Neuronal stem cell (in vitro differentiated cells): Measurements from ENCODE around the gene NEU3.
A peak's percentile ranks its signal among the peaks of the same experiment; 100 is the strongest.

Source experiments
- DNase-seq: peaks from one replicate; pipeline ENCODE4 v3.0.0-alpha.2; 2013; ENCODE audit warnings: low spot score
- H2AFZ ChIP-seq: one replicate; pipeline ENCODE4 v1.6.1; 2013; ENCODE audit warnings: mild to moderate bottlenecking, low read length, inconsistent platforms
- H2AK5ac ChIP-seq: 2 replicates; pipeline ENCODE4 v1.6.1; 2013; ENCODE audit warnings: low read depth, mild to moderate bottlenecking, inconsistent platforms, low read length, moderate library complexity, mixed read lengths
- H2BK120ac ChIP-seq: 2 replicates; pipeline ENCODE4 v1.6.1; 2013; ENCODE audit warnings: low read depth, mild to moderate bottlenecking, inconsistent platforms, low read length, moderate library complexity, mixed read lengths
- H2BK12ac ChIP-seq: one replicate; pipeline ENCODE4 v1.6.1; 2013; ENCODE audit warnings: low read length, inconsistent platforms
- H2BK15ac ChIP-seq: 2 replicates; pipeline ENCODE4 v1.6.1; 2013; ENCODE audit warnings: mild to moderate bottlenecking, low read length, inconsistent platforms, mixed read lengths
- H2BK5ac ChIP-seq: one replicate; pipeline ENCODE4 v1.6.1; 2013; ENCODE audit warnings: inconsistent platforms, mild to moderate bottlenecking, low read length, moderate library complexity
- H3K14ac ChIP-seq: one replicate; pipeline ENCODE4 v1.6.1; 2013; ENCODE audit warnings: low read length, inconsistent platforms
- H3K18ac ChIP-seq: 2 replicates; pipeline ENCODE4 v1.6.1; 2013; ENCODE audit warnings: low read length, inconsistent platforms
- H3K23ac ChIP-seq: 2 replicates; pipeline ENCODE4 v1.6.1; 2013; ENCODE audit warnings: low read depth, mild to moderate bottlenecking, mixed read lengths, low read length, inconsistent platforms; ENCODE audit not compliant: poor library complexity
- H3K27ac ChIP-seq: replicated peaks from 3 replicates; pipeline ENCODE4 v1.5.1; 2013; ENCODE audit warnings: low read length, inconsistent platforms
- H3K27me3 ChIP-seq, 3 experiments: 2 replicates each; pipeline ENCODE4 v1.6.1; 2013; ENCODE audit warnings: low read length in 3 of 3, mild to moderate bottlenecking in 2 of 3, inconsistent platforms in 1 of 3, low read depth in 1 of 3, mixed read lengths in 1 of 3, moderate library complexity in 1 of 3; ENCODE audit not compliant: control insufficient read depth in 3 of 3, insufficient read depth in 3 of 3
- H3K36me3 ChIP-seq, 2 donors: replicated peaks in 1 of 2; 2 replicates each; pipeline ENCODE4 v1.6.1; 2013; ENCODE audit warnings: low read length in 2 of 2; ENCODE audit not compliant: control insufficient read depth in 2 of 2, insufficient read depth in 2 of 2
- H3K4ac ChIP-seq: 2 replicates; pipeline ENCODE4 v1.6.1; 2013; ENCODE audit warnings: inconsistent platforms, mild to moderate bottlenecking, low read length, moderate library complexity
- H3K4me1 ChIP-seq, 2 donors: 1 replicate in 1 of 2; 2 replicates in 1 of 2; pipeline ENCODE4 v1.6.1; 2013; ENCODE audit warnings: low read length in 2 of 2, low read depth in 1 of 2; ENCODE audit not compliant: control insufficient read depth in 2 of 2, insufficient read depth in 1 of 2
- H3K4me2 ChIP-seq: one replicate; pipeline ENCODE4 v1.6.1; 2013; ENCODE audit warnings: mild to moderate bottlenecking, low read length, inconsistent platforms; ENCODE audit not compliant: insufficient read depth, poor library complexity, severe bottlenecking
- H3K4me3 ChIP-seq, 2 donors: 2 replicates each; pipeline ENCODE4 v1.5.1; 2013; ENCODE audit warnings: low read length in 2 of 2, mild to moderate bottlenecking in 2 of 2, inconsistent platforms in 1 of 2, moderate library complexity in 1 of 2
- H3K79me1 ChIP-seq: one replicate; pipeline ENCODE4 v1.6.1; 2013; ENCODE audit warnings: low read depth, mild to moderate bottlenecking, inconsistent platforms, low read length, moderate library complexity
- H3K9ac ChIP-seq: one replicate; pipeline ENCODE4 v1.6.1; 2013; ENCODE audit warnings: mild to moderate bottlenecking, low read depth, low read length, inconsistent platforms; ENCODE audit not compliant: poor library complexity
- H3K9me3 ChIP-seq, 2 donors: replicated peaks in 1 of 2; 2 replicates each; pipeline versions ENCODE3 to v1.6.1; 2013; ENCODE audit warnings: low read length in 2 of 2, mild to moderate bottlenecking in 2 of 2, inconsistent platforms in 1 of 2, low read depth in 1 of 2, mixed read lengths in 1 of 2, moderate library complexity in 1 of 2; ENCODE audit not compliant: control insufficient read depth in 2 of 2, insufficient read depth in 1 of 2
- H4K8ac ChIP-seq: one replicate; pipeline ENCODE4 v1.6.1; 2013; ENCODE audit warnings: low read depth, mild to moderate bottlenecking, inconsistent platforms, low read length, moderate library complexity
- H4K91ac ChIP-seq: one replicate; pipeline ENCODE4 v1.6.1; 2013; ENCODE audit warnings: low read length, low read depth, mild to moderate bottlenecking, inconsistent platforms; ENCODE audit not compliant: poor library complexity
- WGBS, 2 donors: extraction: QIAGEN DNeasy Blood & Tissue Kit; methylation state at CpG; one replicate each; pipeline ENCODE4 v1.1.7; 2013; ENCODE audit warnings: missing lambda C conversion rate in 2 of 2, mixed read lengths in 1 of 2; ENCODE audit not compliant: insufficient read length in 2 of 2, insufficient replicate concordance in 1 of 2; ENCODE audit errors: extremely low coverage in 2 of 2; 5-methylcytosine and 5-hydroxymethylcytosine counted together

The NEU3 gene

DNA sequence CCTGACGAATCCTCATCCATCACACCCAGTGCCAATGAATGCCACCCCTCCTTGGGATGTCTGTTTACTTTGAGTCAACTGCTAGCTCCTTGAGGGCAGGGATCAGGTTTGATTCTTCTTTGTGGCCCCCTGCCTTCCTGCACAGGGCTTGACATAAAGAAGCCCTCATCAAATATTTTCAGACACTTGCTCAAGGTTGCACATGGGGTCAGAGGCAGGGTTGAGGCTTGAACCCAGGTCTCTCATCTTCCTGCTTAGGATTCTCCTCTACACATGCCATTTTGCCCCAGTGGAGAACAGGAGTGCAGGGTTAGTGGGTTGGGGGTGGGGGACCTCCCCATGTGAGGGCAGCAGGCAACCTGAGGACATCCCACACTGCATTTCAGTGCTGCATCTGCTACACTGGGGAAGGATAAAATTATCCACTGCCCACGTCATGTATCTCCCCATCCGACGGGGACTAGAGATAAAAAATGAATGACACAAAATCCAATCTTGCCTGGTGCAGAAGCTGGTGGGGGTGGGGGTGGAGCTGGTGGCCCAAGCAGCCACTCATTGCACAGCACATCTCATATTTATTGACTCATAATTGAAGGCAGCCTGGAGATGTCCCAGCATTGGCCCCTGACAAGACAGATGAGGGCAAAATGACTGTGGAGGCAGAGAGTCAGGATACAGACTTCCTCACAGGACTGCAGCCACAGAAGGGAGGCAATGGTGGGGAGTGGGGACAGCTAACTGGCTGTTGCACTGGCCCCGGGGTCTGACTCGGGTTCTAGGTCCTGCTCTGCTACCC, 41.3 kb downstream of the NEU3 start:
- H3K79me1 ChIP-seq: no peaks in the 10 kb centered on the region
- H3K23ac ChIP-seq: no peak overlapping the region
- no peak overlapping the region for H3K4me2 ChIP-seq
- no peaks in the 10 kb centered on the region for H3K36me3 ChIP-seq
- no peaks in the 10 kb centered on the region for H3K27me3 ChIP-seq
- H3K9me3 ChIP-seq: no peaks in the 10 kb centered on the region
- no peak overlapping the region for H2AFZ ChIP-seq
- H4K91ac ChIP-seq: no peak overlapping the region
- no peak overlapping the region for H3K27ac ChIP-seq
- no CpG with 5 or more reads among the region's 6 CpGs for WGBS, 2 donors
- no peak overlapping the region for H3K4me3 ChIP-seq
- no peak overlapping the region for H2BK15ac ChIP-seq
- no peak overlapping the region for H3K9ac ChIP-seq
- no peak overlapping the region for H3K14ac ChIP-seq
- no peak overlapping the region for H2BK5ac ChIP-seq
- H3K18ac ChIP-seq: no peak overlapping the region
- no peak overlapping the region for H4K8ac ChIP-seq
- H3K4me1 ChIP-seq: no peaks in the 10 kb centered on the region
- no peak overlapping the region for H2BK120ac ChIP-seq
- no peak overlapping the region for H2AK5ac ChIP-seq
- no peak overlapping the region for H2BK12ac ChIP-seq
- no peak overlapping the region for H3K4ac ChIP-seq
- no peak for DNase-seq

DNA sequence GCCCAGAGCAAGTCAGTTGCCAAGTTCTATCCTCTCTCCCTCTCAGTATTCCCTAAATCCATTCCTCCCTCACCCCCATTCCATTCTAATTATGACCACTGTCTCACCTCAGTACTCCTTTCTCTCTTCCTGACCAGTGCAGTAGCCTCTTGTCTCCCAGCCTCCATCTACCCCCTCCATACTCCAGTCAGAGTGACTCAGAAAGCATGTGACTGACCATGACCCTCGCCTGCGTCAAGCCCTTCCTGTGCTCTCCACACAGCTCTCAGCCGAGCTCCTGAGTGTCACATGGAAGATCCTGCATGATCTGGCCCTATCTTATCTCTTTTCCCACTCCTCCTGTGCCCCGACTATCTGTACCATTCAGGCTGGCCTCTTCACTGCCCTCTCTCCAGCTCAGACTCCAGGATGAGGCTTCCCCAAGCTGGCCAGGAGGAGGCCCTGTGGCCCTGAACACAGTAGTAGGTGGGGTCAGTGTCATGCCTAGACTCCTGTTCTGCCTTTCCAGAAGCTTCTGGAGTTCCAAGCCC, 42.6 kb downstream of the NEU3 start:
- H2BK120ac ChIP-seq: no peak overlapping the region
- no peak overlapping the region for H2AK5ac ChIP-seq
- H3K9me3 ChIP-seq: no peaks in the 10 kb centered on the region
- no peak overlapping the region for H3K4me2 ChIP-seq
- H4K8ac ChIP-seq: no peak overlapping the region
- H3K36me3 ChIP-seq: no peaks in the 10 kb centered on the region
- no peak overlapping the region for H3K27ac ChIP-seq
- H2BK15ac ChIP-seq: no peak overlapping the region
- no peak overlapping the region for H3K18ac ChIP-seq
- no CpG with 5 or more reads among the region's 4 CpGs for WGBS, 2 donors
- H3K79me1 ChIP-seq: no peaks in the 10 kb centered on the region
- H4K91ac ChIP-seq: no peak overlapping the region
- H2BK5ac ChIP-seq: no peak overlapping the region
- DNase-seq: no peak
- H3K23ac ChIP-seq: no peak overlapping the region
- peaks cover 0 to 3% of the 10 kb centered on the region in 2 donors for H3K4me1 ChIP-seq
- H3K27me3 ChIP-seq: no peaks in the 10 kb centered on the region
- no peak overlapping the region for H2AFZ ChIP-seq
- H3K14ac ChIP-seq: no peak overlapping the region
- no peak overlapping the region for H3K4ac ChIP-seq
- H3K9ac ChIP-seq: no peak overlapping the region
- H3K4me3 ChIP-seq: no peak overlapping the region
- no peak overlapping the region for H2BK12ac ChIP-seq

DNA sequence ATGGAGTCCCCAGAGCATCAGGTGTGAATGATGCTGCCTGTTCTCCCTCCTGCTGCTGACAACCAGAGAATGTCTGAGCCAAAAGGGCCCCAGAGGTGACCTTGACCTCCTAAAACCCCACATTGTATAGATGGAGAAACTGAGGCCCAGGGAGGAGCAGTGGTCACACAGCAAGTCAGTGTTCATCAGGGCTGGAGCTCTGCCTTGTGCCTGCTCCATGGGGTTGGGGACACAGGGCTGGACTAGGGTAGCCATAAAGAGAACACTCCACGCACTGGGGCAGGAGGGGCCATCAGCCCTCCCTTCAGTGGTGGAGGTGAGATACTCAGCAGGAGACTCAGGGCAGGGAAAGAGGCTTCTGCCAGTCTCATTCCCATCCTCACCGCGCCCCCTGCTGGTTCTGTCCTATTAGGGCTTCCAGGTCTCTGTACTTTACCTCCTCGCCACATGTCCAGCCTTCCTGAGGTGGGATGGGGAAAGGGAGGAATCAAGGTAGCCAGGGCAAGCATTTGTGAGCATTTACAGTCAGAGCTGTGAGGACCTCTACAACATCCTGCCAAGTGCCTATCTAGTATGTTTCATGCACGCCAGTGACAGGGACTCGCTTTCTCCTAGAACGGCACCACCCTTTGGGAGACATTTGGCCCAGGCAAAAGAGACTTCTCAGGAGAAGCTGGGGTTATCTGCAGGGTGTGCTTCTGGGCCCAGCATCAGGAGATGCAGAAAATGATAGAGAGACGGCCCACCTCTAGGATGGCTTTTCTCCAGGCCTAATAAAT, 43.2 kb downstream of the NEU3 start:
- no peak overlapping the region for H3K27ac ChIP-seq

GRCh38 chr11:75032550-75032935, 43.8 kb downstream of the NEU3 start:
- Histone ChIP-seq H2BK120ac (no peak overlapping the region), H3K23ac (no peak overlapping the region), H3K9me3 (no peaks in the 10 kb centered on the region), H2BK5ac (no peak overlapping the region), H3K9ac (no peak overlapping the region), H2BK12ac (no peak overlapping the region), H3K4me3 (no peak overlapping the region), H3K4me2 (no peak overlapping the region), H3K14ac (no peak overlapping the region), H2BK15ac (no peak overlapping the region), H3K18ac (no peak overlapping the region), H3K36me3 (no peaks in the 10 kb centered on the region), H3K27ac (no peak overlapping the region), H2AK5ac (no peak overlapping the region), H2AFZ (no peak overlapping the region), H4K91ac (no peak overlapping the region), H3K27me3 (no peaks in the 10 kb centered on the region), H3K4ac (no peak overlapping the region), H3K79me1 (no peaks in the 10 kb centered on the region), H4K8ac (no peak overlapping the region), H3K4me1 (peaks cover 0 to 3% of the 10 kb centered on the region in 2 donors)
- no CpG with 5 or more reads among the region's 3 CpGs for WGBS, 2 donors
- DNase-seq: no peak

More for the DNA sequence above, 43.2 kb downstream of the NEU3 start:
- no peak overlapping the region for H2BK5ac ChIP-seq
- H3K4me3 ChIP-seq: no peak overlapping the region
- peak overlapping the region; percentile 32 for H3K23ac ChIP-seq
- H3K27me3 ChIP-seq: no peaks in the 10 kb centered on the region
- H2AFZ ChIP-seq: no peak overlapping the region
- H3K4me1 ChIP-seq: peaks cover 0 to 3% of the 10 kb centered on the region in 2 donors
- H2BK120ac ChIP-seq: no peak overlapping the region
- H3K14ac ChIP-seq: no peak overlapping the region
- no peak overlapping the region for H3K4me2 ChIP-seq
- DNase-seq: peak; percentile 56
- no peak overlapping the region for H3K4ac ChIP-seq
- no peak overlapping the region for H3K9ac ChIP-seq
- no peaks in the 10 kb centered on the region for H3K79me1 ChIP-seq
- H2BK12ac ChIP-seq: no peak overlapping the region
- H3K9me3 ChIP-seq: no peaks in the 10 kb centered on the region
- no peak overlapping the region for H2AK5ac ChIP-seq
- no peaks in the 10 kb centered on the region for H3K36me3 ChIP-seq
- H3K18ac ChIP-seq: peak overlapping the region; percentile 15
- H4K8ac ChIP-seq: no peak overlapping the region
- H2BK15ac ChIP-seq: no peak overlapping the region
- WGBS, 2 donors: no CpG with 5 or more reads among the region's 8 CpGs
- no peak overlapping the region for H4K91ac ChIP-seq
